ENCODE data around the gene PTPRU.

GRCh38 chr1:29256979-29257804 is 20.9 kb downstream of the PTPRU start:
- no peak for TF ChIP-seq CTCF (IDR thresholded peaks at IDR 0.05)
- TF ChIP-seq POLR2A (IDR thresholded peaks at IDR 0.05): no peak
